CD14-positive monocyte (primary cell): ENCODE measurements around the gene EDIL3. TPM values are rescaled to one million over a fixed set of nuclear protein-coding genes. Genes with fewer than 3 reads are reported as not detected.

Experiments used
- DNase-seq, 3 donors: peaks; one replicate each; pipeline ENCODE4 v3.0.0-alpha.2; 2011 to 2022
- H2AFZ ChIP-seq: 2 replicates; pipeline ENCODE4 v1.6.0; 2012; ENCODE audit warnings: mild to moderate bottlenecking, low read depth, low read length, inconsistent platforms; ENCODE audit not compliant: insufficient read depth, poor library complexity, severe bottlenecking
- H3K27ac ChIP-seq, 2 donors: 1 replicate in 1 of 2; 2 replicates in 1 of 2; pipeline ENCODE4 v1.5.1; 2012 to 2013; ENCODE audit warnings: low read length in 2 of 2, control low read depth in 1 of 2, inconsistent platforms in 1 of 2, low read depth in 1 of 2, mild to moderate bottlenecking in 1 of 2
- H3K27me3 ChIP-seq, 2 donors: one replicate each; pipeline versions ENCODE4 v1.6.0 to v1.6.1; 2011 to 2013; ENCODE audit warnings: low read length in 2 of 2; ENCODE audit not compliant: control insufficient read depth in 2 of 2, insufficient read depth in 2 of 2
- H3K36me3 ChIP-seq, 2 donors: replicated peaks in 1 of 2; 1 replicate in 1 of 2; 2 replicates in 1 of 2; pipeline versions ENCODE4 v1.5.1 to v1.6.1; 2012 to 2013; ENCODE audit warnings: low read length in 2 of 2, control low read depth in 1 of 2, inconsistent platforms in 1 of 2, mild to moderate bottlenecking in 1 of 2; ENCODE audit not compliant: insufficient read depth in 2 of 2, control insufficient read depth in 1 of 2
- H3K4me1 ChIP-seq, 2 donors: 1 replicate in 1 of 2; 2 replicates in 1 of 2; pipeline versions ENCODE4 v1.5.1 to v1.6.1; 2012 to 2013; ENCODE audit warnings: low read length in 2 of 2, control low read depth in 1 of 2, inconsistent platforms in 1 of 2, mild to moderate bottlenecking in 1 of 2, moderate library complexity in 1 of 2; ENCODE audit not compliant: insufficient read depth in 2 of 2, control insufficient read depth in 1 of 2
- H3K4me2 ChIP-seq: replicated peaks from 2 replicates; pipeline ENCODE3; 2012; ENCODE audit warnings: low read length, moderate library complexity, mild to moderate bottlenecking; ENCODE audit not compliant: poor library complexity, severe bottlenecking; ENCODE audit errors: extremely low read depth
- H3K4me3 ChIP-seq, 3 experiments: fragments of 200-600 bp in 1 of 3; sonication (generic) in 1 of 3; replicated peaks in 1 of 3; 1 replicate in 2 of 3; 2 replicates in 1 of 3; pipeline ENCODE4 v1.5.1; 2011 to 2013; ENCODE audit warnings: low read length in 3 of 3, mild to moderate bottlenecking in 3 of 3, control low read depth in 2 of 3, low read depth in 2 of 3, inconsistent platforms in 1 of 3, moderate library complexity in 1 of 3
- H3K79me2 ChIP-seq: 2 replicates; pipeline ENCODE4 v1.6.0; 2012; ENCODE audit warnings: mild to moderate bottlenecking, control low read depth, inconsistent platforms, low read length, moderate library complexity; ENCODE audit not compliant: insufficient read depth
- H3K9ac ChIP-seq: 2 replicates; pipeline ENCODE4 v1.6.0; 2017; ENCODE audit warnings: low read length, mild to moderate bottlenecking; ENCODE audit not compliant: insufficient read depth, poor library complexity, severe bottlenecking
- H3K9me3 ChIP-seq, 2 donors: replicated peaks in 1 of 2; 1 replicate in 1 of 2; 2 replicates in 1 of 2; pipeline versions ENCODE4 v1.5.1 to v1.6.1; 2012 to 2013; ENCODE audit warnings: low read length in 2 of 2, control low read depth in 1 of 2; ENCODE audit not compliant: control insufficient read depth in 1 of 2, insufficient read depth in 1 of 2
- H4K20me1 ChIP-seq: 2 replicates; pipeline ENCODE4 v1.6.0; 2012; ENCODE audit warnings: mild to moderate bottlenecking, low read length, control low read depth, moderate library complexity; ENCODE audit not compliant: insufficient read depth
- H3K27ac Mint-ChIP-seq, 7 donors: one replicate each; pipeline ENCODE4 v1.8.0; 2020; ENCODE audit warnings: mild to moderate bottlenecking in 7 of 7, mixed read lengths in 7 of 7, moderate library complexity in 6 of 7, inconsistent platforms in 2 of 7
- H3K27me3 Mint-ChIP-seq, 3 donors: one replicate each; pipeline ENCODE4 v1.8.0; 2021 to 2022; ENCODE audit warnings: low read depth in 3 of 3, mild to moderate bottlenecking in 3 of 3, mixed read lengths in 3 of 3, moderate library complexity in 3 of 3, inconsistent platforms in 1 of 3
- H3K36me3 Mint-ChIP-seq, 2 donors: one replicate each; pipeline ENCODE4 v1.8.0; 2020; ENCODE audit warnings: mixed read lengths in 2 of 2, inconsistent platforms in 1 of 2, mild to moderate bottlenecking in 1 of 2
- H3K4me1 Mint-ChIP-seq: one replicate; pipeline ENCODE4 v1.8.0; 2020; ENCODE audit warnings: mild to moderate bottlenecking, mixed read lengths
- H3K4me3 Mint-ChIP-seq, 2 donors: one replicate each; pipeline ENCODE4 v1.8.0; 2020; ENCODE audit warnings: mild to moderate bottlenecking in 2 of 2, mixed read lengths in 2 of 2, moderate library complexity in 1 of 2
- H3K9me3 Mint-ChIP-seq, 7 donors: one replicate each; pipeline ENCODE4 v1.8.0; 2020 to 2022; ENCODE audit warnings: mixed read lengths in 7 of 7, mild to moderate bottlenecking in 6 of 7, moderate library complexity in 6 of 7, inconsistent platforms in 2 of 7
- CTCF ChIP-seq: fragments of 200-600 bp; IDR thresholded peaks from one replicate; pipeline ENCODE4 v1.8.0; 2022; ENCODE audit warnings: antibody characterized with exemption, mild to moderate bottlenecking
- WGBS: methylation state at CpG from one replicate; pipeline ENCODE4 v1.1.5; 2013; ENCODE audit warnings: missing lambda C conversion rate; ENCODE audit not compliant: insufficient coverage; 5-methylcytosine and 5-hydroxymethylcytosine counted together
- intact Hi-C, 2 donors: fragments of 100-400 bp; cut with micrococcal nuclease; formaldehyde crosslinking; loops; one replicate each; pipeline versions ENCODE4 v1.15.0 to v1.15.1; 2023
- polyA plus RNA-seq, 3 donors: library from polyadenylated mRNA; depleted of rRNA in 1 of 3; unstranded in 2 of 3; stranded (reverse) in 1 of 3; fragments of 300-500 nt in 2 of 3; fragments of >200 nt in 1 of 3; fragmentation: Illumina TruSeq in 2 of 3; gene quantifications; 1 replicate in 2 of 3; 2 replicates in 1 of 3; pipeline ENCODE4 v1.2.3, GENCODE V29; 2012 to 2021

The EDIL3 gene
- polyA plus RNA-seq, 3 donors, result 0.09 TPM; not detected in 2

- Mint-ChIP-seq H3K27ac (no peak overlapping the region), H3K4me3 (no peak overlapping the region), H3K27me3 (peaks cover 0 to 2% (median 0%) of the 10 kb centered on the region in 3 donors), H3K9me3 (peaks cover 0 to 3% (median 0%) of the 10 kb centered on the region in 7 donors), H3K4me1 (no peaks in the 10 kb centered on the region), H3K36me3 (no peaks in the 10 kb centered on the region)
- TF ChIP-seq CTCF, result no peak
- Histone ChIP-seq H2AFZ (no peak overlapping the region), H4K20me1 (no peaks in the 10 kb centered on the region), H3K4me1 (no peaks in the 10 kb centered on the region), H3K27me3 (no peaks in the 10 kb centered on the region), H3K36me3 (no peaks in the 10 kb centered on the region), H3K9me3 (no peaks in the 10 kb centered on the region), H3K9ac (no peak overlapping the region), H3K4me2 (no peak overlapping the region), H3K79me2 (no peaks in the 10 kb centered on the region), H3K27ac (no peak overlapping the region), H3K4me3 (no peak overlapping the region)
- intact Hi-C loops, result no loop called here
- no peak for DNase-seq
- WGBS, result no CpG with 5 or more reads among the region's 4 CpGs
These were observed 367.0 kb downstream of the EDIL3 start for GRCh38 chr5:84017523-84018172.

GRCh38 chr5:84016085-84016484 is 368.6 kb downstream of the EDIL3 start:
- no peak overlapping the region for H3K4me3 ChIP-seq
- Mint-ChIP-seq H3K27me3 (peaks cover 0 to 2% (median 0%) of the 10 kb centered on the region in 3 donors), H3K27ac (no peak overlapping the region), H3K4me3 (no peak overlapping the region), H3K9me3 (peaks cover 0 to 3% (median 0%) of the 10 kb centered on the region in 7 donors), H3K36me3 (no peaks in the 10 kb centered on the region), H3K4me1 (no peaks in the 10 kb centered on the region)
- no peaks in the 10 kb centered on the region for H3K9me3 ChIP-seq
- WGBS, result no CpG with 5 or more reads among the region's 3 CpGs
- TF ChIP-seq CTCF, result no peak
- H3K27me3 ChIP-seq, result no peaks in the 10 kb centered on the region
- H3K4me1 ChIP-seq, result no peaks in the 10 kb centered on the region
- no peaks in the 10 kb centered on the region for H4K20me1 ChIP-seq
- no peak overlapping the region for H3K27ac ChIP-seq
- no peak overlapping the region for H3K4me2 ChIP-seq
- no peak overlapping the region for H2AFZ ChIP-seq
- no peak overlapping the region for H3K9ac ChIP-seq
- DNase-seq, result no peak
- intact Hi-C loops, result no loop called here
- H3K36me3 ChIP-seq, result no peaks in the 10 kb centered on the region
- H3K79me2 ChIP-seq, result no peaks in the 10 kb centered on the region
